GM12892 (cell line): Measurements from ENCODE around the gene WFDC9.

Experiments used
- POLR2A ChIP-seq: IDR thresholded peaks from 2 replicates; pipeline ENCODE4 v1.6.1; 2011; ENCODE audit warnings: low read depth, low read length, control low read depth
- TAF1 ChIP-seq: IDR thresholded peaks from 2 replicates; pipeline ENCODE4 v1.6.1; 2011; ENCODE audit warnings: low read depth, mild to moderate bottlenecking, control low read depth, low read length, borderline replicate concordance

DNA sequence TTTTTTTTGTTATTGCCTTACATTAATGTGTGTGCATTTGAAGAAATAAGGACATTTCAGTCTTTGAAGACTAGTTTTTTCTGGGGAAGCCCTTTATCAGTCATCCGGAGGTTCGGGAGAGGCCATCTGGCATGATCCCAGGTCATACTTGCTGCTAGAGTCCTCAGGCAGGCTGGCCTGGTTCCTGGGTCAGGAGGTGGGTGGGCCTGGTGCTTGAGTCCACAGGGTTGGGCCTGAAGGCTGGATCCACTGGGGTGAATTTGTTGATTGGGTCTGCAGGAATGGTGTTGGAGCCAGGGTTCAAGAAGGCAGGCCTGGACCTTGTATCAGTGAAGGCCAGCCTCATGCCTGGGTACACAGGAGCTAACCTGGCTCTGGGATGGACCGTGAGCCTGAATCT is 15.8 kb upstream of the WFDC9 start:
- TF ChIP-seq TAF1 (no peak), POLR2A (no peak)
